Progenitor cell of endocrine pancreas (in vitro differentiated cells): ENCODE measurements around the gene SEL1L. TPM values are rescaled to one million over a fixed set of nuclear protein-coding genes. Genes with fewer than 3 reads are reported as not detected.

Source experiments
- DNase-seq: peaks from one replicate; pipeline ENCODE4 v3.0.0; 2021; ENCODE audit warnings: low spot score; ENCODE audit not compliant: unreplicated experiment
- H3K27ac Mint-ChIP-seq: 2 replicates; pipeline ENCODE4 v1.8.0; 2021; ENCODE audit warnings: mild to moderate bottlenecking, moderate library complexity, mixed read lengths
- H3K27me3 Mint-ChIP-seq: 2 replicates; pipeline ENCODE4 v1.8.0; 2021; ENCODE audit warnings: mixed read lengths
- H3K36me3 Mint-ChIP-seq: 2 replicates; pipeline ENCODE4 v1.8.0; 2022; ENCODE audit warnings: mixed read lengths; ENCODE audit not compliant: insufficient read depth
- H3K4me1 Mint-ChIP-seq: 2 replicates; pipeline ENCODE4 v1.8.0; 2021; ENCODE audit warnings: low read depth, mixed read lengths
- H3K4me3 Mint-ChIP-seq: 2 replicates; pipeline ENCODE4 v1.8.0; 2021; ENCODE audit warnings: low read depth, mild to moderate bottlenecking, moderate library complexity, mixed read lengths
- H3K9me3 Mint-ChIP-seq: 2 replicates; pipeline ENCODE4 v1.8.0; 2021; ENCODE audit warnings: low read depth, mixed read lengths
- CTCF ChIP-seq: fragments of 200-600 bp; sonication (generic); IDR thresholded peaks from one replicate; pipeline ENCODE4 v1.5.0; 2021; ENCODE audit warnings: antibody characterized with exemption, mild to moderate bottlenecking; ENCODE audit not compliant: unreplicated experiment
- total RNA-seq: library from RNA; stranded (reverse); gene quantifications from 2 replicates; pipeline ENCODE4 v1.2.1, GENCODE V29; 2021

The SEL1L gene
- total RNA-seq, 1 donor from 2014 or later = 68.3 TPM

GRCh38 chr14:81441626-81442134 lies 92.0 kb downstream of the SEL1L start:
- Mint-ChIP-seq H3K36me3 (no peaks in the 10 kb centered on the region), H3K4me1 (peaks cover 3% of the 10 kb centered on the region), H3K9me3 (peaks cover 4% of the 10 kb centered on the region), H3K27me3 (peaks cover 51% of the 10 kb centered on the region), H3K4me3 (no peak overlapping the region), H3K27ac (no peak overlapping the region)
- DNase-seq = no peak
- TF ChIP-seq CTCF = no peak

- H3K4me3 Mint-ChIP-seq = no peak overlapping the region
Observed at GRCh38 chr14:81440041-81440440, 93.6 kb downstream of the SEL1L start.

GRCh38 chr14:81437244-81437643 lies 96.4 kb downstream of the SEL1L start:
- Mint-ChIP-seq H3K27ac (no peak overlapping the region), H3K36me3 (no peaks in the 10 kb centered on the region), H3K4me1 (peaks cover 19% of the 10 kb centered on the region), H3K4me3 (peak overlapping the region; percentile 79), H3K27me3 (peaks cover 54% of the 10 kb centered on the region), H3K9me3 (no peaks in the 10 kb centered on the region)
- DNase-seq = no peak
- no peak for TF ChIP-seq CTCF

More at GRCh38 chr14:81440041-81440440, 93.6 kb downstream of the SEL1L start:
- H3K9me3 Mint-ChIP-seq = peaks cover 4% of the 10 kb centered on the region
- TF ChIP-seq CTCF = no peak
- H3K4me1 Mint-ChIP-seq = peaks cover 8% of the 10 kb centered on the region
- peaks cover 51% of the 10 kb centered on the region for H3K27me3 Mint-ChIP-seq
- no peak overlapping the region for H3K27ac Mint-ChIP-seq
- DNase-seq = no peak
- no peaks in the 10 kb centered on the region for H3K36me3 Mint-ChIP-seq

GRCh38 chr14:81436296-81437138 lies 97.1 kb downstream of the SEL1L start:
- Mint-ChIP-seq H3K9me3 (no peaks in the 10 kb centered on the region), H3K4me3 (peak overlapping the region; percentile 79), H3K27me3 (peaks cover 49% of the 10 kb centered on the region), H3K4me1 (peaks cover 19% of the 10 kb centered on the region), H3K27ac (peak overlapping the region; percentile 71), H3K36me3 (no peaks in the 10 kb centered on the region)
- no peak for TF ChIP-seq CTCF
- peak; percentile 76 for DNase-seq

- Mint-ChIP-seq H3K27me3 (peaks cover 41% of the 10 kb centered on the region), H3K27ac (peak overlapping the region; percentile 90), H3K36me3 (no peaks in the 10 kb centered on the region), H3K4me3 (peak overlapping the region; percentile 86), H3K9me3 (no peaks in the 10 kb centered on the region), H3K4me1 (peaks cover 19% of the 10 kb centered on the region)
- peak; percentile 16 for TF ChIP-seq CTCF
- peak; percentile 57 for DNase-seq
Observed at GRCh38 chr14:81435391-81436295, 98.0 kb downstream of the SEL1L start.
